ENCODE data around the gene ATG4C.

GRCh38 chr1:62877579-62877978 is 93.6 kb downstream of the ATG4C start:
- TF ChIP-seq POLR2A (IDR thresholded peaks at IDR 0.05): no peak
- no peak for TF ChIP-seq CTCF (IDR thresholded peaks at IDR 0.05)

Data from testis (tissue), 2 donors.